ENCODE data around the gene APLNR.
"Not testable (repeated sequence)": the region's sequence is repeated elsewhere in the genome, so short reads cannot be mapped to it uniquely, and the experiment has no call there.

Gene APLNR

DNA sequence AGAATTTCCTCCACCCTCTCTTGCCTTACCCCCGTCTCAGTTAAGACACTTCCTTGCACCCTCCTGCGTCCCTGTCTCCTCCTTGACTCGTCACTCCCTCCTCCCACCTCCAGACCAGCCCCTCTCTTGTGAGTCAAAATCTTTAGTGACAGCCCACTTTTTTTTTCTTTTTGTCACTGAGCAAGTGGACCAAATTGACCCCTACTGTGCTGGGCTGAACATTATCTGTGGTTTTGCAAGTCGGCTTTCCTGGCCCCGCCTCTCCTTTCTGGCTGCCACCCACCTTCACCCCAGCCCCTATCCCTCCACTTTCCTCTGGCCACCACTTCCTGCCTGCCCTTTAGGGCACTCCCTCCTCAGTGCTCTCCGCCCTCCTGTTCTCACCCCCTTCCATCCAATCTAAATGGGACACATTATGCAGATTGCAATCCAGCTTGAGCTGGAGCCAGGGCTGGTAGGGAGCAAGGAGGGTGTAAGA lies at the start of gene APLNR:
Gene APLNR (minus strand): TSS at position 47 of the 478 bp plus-strand sequence. CDS start 246 bp downstream, outside the sequence.
- peak; percentile 14 for DNase-seq

DNA sequence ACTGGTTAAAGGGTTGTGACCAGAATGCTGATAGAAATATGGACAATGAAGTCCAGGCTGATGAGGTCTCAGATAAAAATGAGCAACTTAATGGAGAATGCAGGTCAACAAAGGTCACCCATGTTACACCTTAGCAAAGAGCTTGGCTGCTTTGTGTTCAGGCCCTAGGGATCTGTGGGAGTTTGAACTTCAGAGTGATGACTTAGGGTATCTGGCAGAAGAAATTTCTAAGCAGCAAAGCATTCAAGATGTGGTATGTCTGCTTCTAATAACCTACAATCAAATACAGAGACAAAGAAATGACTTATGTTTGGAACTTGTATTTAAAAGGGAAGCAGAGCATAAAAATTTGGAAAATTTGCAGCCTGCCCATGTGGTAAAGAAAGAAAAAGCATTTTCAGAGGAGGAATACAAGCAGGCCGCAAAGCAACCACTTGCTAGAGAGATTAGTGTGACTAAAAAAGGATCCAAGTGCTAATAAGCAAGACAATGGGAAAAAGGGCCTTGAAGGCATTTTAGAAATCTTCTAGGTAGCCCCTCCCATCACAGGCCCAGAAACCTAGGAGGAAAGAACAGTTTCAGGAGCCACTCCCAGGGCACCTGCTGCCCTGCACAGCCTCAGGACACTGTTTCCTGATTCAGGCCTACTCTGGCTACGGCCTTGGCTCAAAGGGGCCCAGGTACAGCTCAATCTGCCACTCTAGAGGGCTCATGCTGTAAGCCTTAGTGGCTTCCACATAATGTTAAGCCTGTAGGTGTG lies 46.4 kb upstream of the APLNR start:
- DNase-seq, result no peak

DNA sequence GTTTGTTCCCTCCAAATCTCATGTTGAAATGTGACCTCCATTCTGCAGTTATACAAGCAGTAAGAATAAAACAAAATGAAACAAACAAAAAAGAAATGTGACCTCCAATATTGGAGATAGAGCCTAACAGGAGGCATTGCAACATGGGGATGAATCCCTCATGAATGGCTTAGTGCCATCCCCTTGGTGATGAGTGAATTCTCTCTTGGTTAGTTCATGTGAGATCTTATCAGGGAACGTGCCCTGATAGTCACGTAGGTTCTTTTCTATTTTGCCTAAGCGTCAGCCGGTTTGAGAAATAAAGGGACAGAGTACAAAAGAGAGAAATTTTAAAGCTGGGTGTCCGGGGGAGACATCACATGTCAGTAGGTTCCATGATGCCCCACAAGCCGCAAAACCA lies 44.5 kb upstream of the APLNR start:
- DNase-seq, result not testable (repeated sequence)

DNA sequence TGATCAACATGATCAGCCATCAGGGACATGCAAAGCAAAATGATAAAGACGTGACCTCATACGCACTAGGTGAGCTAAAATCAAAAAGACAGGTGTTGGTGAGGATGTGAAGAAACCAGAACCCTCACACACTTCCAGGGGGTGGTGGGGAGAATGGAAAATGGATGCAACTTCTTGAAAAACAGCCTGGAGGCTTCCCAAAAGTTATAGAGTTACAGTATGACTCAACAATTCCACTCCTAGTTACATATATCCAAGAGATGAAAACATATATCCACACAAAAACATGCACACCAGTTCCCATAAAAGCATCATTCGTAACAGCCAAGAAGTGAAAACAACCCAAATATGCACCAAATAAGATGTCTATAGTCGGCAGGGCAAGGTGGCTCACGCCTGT lies 42.1 kb upstream of the APLNR start:
- DNase-seq, result no peak

DNA sequence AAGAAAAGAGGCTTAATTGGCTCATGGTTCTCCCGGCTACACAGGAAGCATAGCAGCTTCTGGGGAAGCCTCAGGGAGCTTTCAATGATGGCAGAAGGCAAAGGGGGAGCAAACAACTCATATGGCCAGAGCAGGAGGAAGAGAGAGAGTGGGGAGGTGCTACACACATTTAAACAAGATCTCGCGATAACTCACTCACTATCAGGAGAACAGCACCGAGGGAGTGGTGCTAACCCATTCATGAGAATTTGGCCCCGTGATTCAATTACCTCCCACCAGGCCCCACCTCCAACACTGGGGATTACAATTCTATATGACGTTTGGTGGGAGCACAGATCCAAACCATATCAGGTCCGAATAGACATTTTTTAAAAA lies 41.7 kb upstream of the APLNR start:
- DNase-seq, result no peak

DNA sequence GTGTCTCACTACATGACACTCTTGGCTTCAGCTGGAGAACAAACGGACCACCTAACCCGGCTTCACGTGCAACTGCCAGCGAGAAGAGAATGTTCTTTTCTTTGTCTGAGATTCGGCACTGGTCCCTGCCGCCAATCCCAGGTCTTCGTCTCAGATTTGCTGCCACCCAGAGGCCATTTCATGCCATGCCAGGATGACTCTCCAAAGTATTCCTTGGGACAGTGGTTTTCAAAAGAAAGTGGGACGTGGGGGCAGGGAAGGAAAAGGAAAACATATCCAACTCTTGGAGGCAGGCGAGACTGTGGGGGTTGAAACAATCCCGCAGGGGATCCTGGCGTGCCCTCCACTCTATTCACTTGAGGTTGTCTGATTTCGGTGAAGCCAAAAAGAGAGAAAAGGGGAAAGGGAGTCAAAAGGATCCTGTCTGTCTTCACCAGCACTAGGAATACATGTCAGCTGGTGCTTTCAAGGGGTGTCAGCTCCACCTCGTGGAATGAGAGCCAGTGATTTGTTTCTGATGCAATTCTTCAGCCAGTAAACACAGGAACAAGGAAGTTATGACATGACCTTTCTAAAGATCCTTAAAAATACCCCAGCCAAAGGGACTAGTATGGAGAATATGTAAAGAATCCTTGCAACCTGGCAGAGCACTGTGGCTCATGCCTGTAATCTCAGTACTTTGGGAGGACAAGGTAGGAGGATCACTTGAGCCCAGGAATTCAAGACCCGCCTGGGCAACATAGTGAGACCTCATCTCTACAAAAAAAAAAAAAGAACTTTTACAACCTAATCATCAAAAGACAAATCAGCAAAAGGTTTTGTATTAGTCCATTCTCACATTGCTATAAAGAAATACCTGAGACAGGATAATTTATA lies 41.0 kb upstream of the APLNR start:
- peak; percentile 18 for DNase-seq

DNA sequence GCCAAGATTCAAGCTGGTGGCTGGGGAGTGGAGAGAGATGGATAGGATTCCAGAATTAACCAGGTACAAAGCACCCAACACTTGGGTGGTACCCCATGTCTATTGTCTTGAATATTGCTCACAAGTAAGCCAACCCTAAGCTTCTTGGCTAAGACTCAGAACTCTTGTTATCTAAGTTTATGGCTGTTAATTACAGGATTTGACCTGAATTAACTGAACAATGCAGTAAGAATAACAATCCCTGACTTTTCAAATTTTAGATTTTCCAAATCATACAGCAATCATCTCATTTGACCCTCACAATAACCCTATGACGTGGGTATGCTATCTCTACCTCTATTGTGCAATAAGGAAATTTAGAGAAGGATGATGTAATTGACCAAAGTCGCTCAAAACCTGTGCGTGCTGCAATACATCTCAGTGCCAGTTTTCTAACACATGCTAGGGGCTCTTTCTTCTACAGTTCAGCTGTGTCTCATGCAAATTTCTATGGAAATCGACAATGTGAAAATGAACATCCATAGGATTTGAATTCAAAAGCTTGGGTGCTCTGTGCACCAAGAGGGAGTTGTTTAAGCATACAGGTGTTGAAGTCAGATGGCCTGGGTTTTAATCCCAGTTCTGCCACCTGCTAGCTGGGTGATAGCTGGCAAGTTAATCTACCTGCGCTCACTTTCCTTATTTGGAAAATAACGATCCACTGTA lies 40.1 kb upstream of the APLNR start:
- no peak for DNase-seq

DNA sequence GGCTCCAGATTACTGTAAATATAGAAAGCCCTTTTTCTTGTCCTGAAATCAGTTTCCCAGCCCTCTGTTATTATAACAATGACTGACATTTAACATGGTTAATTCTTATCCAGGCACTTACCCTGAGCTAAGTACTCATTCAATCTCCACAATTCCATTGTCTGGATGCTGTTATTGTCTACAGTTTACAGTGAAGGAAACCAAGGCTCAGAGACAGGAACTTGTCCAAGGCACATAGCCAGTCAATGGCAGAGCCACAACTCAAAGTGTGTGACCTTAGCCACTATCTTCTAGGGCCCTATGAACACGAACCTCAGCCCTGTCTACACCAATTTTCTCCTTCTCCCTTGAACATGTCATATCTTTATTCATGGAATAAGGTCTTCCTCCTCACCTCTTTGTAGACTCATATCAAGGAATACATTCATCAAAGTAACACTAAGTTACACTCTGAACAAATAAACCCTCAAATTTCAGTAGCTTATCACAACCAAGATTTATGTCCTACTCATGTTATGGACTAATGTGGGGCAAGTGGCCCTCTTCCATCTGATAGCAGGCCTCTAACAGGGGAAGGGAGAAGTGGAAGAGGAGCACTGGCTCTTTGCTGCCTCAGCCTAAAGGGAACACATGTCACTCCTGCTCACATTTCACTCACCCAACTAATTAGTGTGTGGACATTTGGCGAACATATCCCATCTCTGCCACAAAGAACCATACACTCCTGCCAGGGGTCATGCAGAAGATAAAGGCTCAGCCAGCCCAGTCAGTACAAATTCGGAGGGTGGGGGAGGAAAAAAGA lies 39.3 kb upstream of the APLNR start:
- DNase-seq, result peak; percentile 12

DNA sequence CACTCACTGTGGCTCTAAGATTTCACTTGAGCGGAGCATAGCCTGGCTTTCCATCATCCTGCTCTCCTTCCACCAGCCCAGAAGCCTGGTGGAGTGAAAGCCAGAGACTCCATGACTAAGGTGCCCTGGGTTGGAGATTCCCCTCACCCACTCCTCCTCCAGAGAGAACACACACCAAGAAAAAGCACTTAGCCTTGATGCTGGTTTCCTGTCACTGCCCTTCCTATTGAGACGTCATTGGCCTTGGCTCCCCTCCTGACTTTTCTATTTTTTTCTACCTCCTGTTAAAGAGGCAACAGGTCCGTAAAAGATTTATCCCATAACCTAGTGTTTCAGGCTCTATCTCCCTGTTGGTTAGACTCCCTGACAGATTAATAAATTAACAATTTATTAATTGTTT lies 38.5 kb upstream of the APLNR start:
- DNase-seq, result no peak

DNA sequence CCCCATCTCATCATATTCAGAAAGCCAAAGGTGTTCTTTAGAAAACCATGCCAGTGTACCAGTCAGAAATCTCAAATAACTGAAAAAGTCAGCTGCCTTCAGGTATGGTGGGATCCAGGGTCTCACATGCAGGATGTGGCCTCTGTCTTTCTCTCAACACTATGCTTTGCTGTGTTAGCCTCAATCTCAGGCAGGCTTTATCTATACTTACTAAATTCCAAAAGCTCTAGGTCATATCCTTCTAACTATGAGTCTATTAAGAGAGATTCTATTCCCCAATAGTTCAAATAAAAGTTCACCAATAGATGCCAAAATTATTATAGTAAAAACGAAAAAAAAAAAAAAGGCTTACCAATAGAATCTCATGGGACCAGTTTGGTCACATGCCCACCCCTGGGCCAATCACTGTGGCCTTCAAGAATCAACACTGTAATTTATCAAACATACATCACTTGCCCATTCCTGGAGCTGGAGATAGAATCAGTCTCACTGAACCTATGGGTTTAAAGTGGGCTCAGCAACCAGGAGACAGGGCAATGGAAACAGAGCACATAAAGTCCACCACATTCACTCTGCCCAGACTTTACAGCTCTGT lies 38.0 kb upstream of the APLNR start:
- no peak for DNase-seq

DNA sequence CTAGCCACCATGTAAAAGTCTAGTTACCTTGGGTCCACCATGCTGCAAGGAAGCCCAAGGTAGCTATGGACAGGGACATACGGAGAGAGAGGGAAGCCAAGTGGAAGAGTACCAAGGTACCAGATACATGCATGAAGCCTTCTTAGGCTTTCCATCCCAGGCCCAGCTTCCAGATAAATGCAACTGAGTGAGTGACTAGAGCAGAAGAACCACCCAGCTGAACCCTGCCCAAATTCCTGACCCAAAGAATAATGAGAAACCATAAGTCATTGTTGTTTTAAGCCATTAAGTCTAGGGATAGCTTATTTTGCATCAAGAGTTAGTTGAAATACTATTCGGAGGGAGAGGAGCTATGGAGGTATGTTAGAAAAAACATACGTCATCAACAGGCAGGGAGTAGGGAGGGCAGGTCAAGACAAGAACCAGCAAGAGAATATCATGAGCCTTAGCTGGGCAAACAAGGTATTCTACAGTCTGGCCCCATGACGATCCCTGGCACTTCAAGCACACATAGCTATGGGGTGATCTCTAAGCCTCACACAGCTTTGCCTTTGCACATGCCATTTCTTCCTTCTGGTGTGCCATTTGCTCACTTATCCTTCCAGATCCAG lies 36.5 kb upstream of the APLNR start:
- DNase-seq, result no peak

DNA sequence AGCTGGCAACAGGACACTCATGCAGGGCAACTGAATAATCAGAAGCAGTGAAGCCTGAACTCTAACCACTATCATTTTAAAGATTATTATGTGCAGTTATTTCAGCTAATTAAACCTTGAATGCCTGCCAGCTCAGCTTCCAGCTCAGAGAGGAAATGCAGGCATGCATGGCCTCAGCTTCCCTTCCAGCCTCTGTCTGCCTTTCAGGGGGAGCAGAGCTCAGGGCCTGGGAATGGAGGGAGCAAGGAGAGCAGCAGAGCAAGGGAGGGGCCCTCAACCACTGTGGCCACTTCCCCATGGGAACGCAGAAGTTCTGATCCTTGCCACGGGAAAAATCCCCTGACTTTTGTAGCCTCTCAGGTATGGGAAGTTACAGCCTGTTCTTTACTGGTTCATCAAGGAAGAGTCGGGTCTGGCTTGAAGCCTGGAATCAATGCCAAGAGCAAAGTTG lies 32.5 kb upstream of the APLNR start:
- no peak for DNase-seq

DNA sequence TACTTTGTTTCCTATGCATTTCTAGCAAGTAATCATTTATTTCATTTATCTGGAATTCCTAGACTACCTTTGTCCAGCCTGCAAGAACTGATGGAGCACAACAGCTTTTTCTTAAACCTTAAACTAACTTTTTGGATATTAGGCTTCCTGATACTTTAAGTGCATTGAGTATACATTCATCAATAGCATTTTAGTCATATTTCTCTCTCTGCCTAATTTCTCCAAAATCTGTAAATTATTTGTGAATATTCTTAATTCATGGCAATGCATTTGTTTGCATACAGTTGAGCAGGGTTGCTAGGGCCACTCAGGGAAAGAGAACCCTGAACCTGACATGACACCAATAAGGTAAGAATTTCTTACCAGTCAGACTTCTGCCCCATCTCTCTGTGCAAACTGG lies 29.1 kb upstream of the APLNR start:
- no peak for DNase-seq

DNA sequence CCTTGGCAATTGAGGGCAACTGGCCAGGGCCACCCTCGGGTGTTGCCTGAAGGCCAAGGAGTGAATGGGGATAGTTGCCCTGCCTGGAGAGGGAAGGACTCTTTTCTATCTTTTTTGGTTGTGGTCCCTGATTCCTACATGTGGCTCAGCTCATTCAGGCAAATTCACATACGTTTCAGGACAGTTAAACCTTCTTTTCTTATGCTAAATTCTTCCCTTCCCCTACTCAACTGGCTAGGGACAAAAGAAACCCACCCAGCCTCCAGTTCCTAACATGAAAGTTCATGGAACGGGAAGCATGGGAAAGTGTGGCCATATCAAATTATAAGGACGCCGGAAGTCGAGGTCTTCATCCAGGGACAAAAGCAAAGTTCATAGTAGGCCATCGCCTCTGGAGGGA lies 26.3 kb upstream of the APLNR start:
- no peak for DNase-seq

DNA sequence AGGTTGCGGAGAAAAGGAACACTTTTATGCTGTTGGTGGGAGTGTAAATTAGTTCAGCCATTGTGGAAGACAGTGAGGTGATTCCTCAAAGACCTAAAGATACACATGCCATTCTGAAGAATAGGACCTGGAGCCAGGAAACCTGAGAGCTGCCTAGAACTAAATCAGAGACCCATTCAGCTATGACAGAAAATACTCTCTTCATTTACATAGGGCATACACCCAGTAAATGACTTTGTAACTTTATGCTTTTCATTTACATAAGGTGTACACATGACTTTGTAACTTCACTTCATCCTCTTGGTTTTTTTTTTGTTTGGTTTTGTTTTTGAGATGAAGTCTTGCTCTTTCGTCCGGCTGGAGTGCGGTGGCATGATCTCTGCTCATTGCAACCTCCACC lies 25.1 kb upstream of the APLNR start:
- no peak for DNase-seq

DNA sequence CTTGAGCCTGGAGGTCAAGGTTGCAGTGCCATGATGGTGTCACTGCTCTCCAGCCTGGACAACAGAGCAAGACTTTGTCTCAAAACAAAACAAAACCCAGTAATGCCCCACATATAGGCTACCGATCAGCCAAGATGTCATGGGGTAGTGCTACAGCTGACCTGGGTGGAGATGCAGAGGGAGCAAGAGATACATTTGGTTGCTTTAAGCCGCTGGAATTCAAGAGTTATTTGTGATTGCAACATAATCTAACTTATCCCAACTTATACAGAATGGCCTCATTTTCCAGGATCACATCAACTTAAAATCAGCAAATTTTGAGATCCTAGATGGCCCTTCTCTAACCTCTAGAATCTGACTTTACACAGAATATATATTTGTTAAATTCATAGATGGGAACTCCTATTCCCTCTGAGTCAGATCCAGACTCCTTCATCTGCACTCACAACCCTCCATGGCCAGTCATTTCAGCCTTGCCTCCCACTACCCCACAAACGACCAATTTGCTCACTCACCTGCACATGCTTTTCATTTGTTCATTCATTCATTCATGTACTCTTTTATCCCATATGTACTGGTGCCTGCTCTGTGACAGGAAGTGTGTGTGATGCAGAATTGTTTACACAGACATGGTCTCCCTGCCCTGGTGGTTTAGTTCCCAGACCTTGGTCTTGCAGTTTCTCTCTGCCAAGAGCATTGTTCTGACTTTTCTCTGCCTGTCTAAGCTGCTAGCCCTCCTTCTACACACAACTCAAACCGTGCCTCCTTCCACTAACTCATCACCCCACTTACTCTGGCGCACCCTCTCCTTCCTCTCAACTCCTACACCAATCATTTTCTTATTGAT lies 24.1 kb upstream of the APLNR start:
- no peak for DNase-seq

DNA sequence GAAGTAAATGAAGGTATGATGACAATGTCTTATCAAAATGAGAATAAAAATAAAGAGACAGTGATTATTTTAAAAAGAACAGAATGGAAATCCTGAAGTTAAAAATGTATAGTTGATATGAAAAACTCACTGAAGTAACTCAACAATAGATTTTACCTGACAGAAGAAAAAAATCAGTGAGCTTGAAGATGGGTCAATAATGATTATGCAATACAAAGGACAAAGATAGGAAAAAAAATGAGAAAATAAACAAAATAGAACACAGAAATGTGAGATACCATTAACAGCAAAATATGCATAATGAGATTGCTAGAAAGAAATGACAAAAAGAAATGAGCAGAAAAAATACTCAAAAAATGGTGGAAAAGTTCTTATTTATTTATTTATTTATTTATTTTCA lies 19.1 kb upstream of the APLNR start:
- DNase-seq, result no peak

DNA sequence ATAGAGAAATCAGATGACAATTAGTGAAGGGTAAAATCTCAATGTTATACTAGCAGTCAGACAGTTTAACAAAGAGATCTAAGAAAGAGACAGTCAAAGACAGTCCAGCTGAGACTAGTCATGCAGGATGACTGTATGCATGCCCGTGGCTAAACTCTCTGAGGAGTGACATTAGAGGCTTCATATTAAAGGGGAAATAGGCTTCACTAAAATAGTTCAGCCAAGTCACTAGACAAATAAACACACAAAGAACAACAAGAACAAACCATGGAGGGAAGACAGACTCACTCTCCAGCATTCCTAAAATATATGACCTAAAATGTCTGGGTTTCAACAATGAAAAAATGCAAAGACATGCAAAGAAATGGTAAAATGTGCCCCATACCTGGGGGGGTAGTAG lies 18.6 kb upstream of the APLNR start:
- DNase-seq, result no peak

DNA sequence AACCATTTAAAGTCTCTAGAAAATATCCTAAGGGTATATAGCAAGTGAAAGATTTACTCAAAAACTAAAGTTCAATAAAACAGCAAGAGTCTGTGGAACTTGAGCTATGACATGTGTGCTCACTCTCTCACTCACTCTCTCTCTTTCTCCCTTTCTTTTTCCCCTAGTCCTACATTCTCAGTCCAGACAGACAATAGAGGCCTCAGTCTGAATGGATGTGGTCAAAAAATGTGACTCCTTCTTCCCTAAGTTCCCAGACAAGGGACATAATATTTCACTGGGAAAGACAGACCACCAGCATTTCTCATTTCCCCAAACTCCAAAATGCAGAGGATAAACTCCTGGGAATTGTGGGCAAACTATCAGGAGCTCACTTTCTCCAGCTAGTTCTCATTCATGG lies 17.6 kb upstream of the APLNR start:
- no peak for DNase-seq

DNA sequence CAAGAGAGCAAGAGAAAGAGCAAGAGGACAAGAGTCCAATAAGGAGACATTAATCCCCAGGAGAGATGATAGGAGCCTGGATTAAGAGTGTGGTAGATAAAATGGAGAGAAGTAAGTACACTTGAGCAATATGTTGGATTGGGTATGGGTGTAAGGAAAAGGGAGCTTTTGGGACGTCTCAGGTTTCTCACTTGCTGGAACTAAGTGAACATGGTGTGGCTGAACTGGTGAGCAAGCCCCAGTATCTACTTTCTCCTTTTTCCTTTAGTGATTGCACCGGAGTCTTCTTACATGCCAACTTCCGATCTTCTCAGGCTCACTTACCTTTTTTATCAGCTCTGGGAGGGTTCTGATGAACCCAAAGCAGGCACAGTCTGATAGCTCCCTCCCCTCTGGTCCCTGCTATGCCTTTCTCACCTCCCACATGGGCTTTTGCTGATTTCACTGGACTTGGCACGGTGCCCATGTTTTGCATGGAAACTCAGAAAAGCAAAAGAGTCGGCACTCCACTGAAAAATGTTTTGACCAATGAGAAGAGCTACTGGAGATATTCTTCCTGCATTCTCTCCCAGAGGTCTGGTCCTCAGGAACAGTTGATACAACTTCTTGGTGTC lies 14.5 kb upstream of the APLNR start:
- no peak for DNase-seq
